Measurements from ENCODE around the gene RPN2. TPM values are rescaled to one million over a fixed set of nuclear protein-coding genes. Genes with fewer than 3 reads are reported as not detected.
A peak's percentile ranks its signal among the peaks of the same experiment; 100 is the strongest.

The RPN2 gene
- total RNA-seq, 4 donors from 2014 or later = 89.7 to 125 (median 111) TPM

DNA sequence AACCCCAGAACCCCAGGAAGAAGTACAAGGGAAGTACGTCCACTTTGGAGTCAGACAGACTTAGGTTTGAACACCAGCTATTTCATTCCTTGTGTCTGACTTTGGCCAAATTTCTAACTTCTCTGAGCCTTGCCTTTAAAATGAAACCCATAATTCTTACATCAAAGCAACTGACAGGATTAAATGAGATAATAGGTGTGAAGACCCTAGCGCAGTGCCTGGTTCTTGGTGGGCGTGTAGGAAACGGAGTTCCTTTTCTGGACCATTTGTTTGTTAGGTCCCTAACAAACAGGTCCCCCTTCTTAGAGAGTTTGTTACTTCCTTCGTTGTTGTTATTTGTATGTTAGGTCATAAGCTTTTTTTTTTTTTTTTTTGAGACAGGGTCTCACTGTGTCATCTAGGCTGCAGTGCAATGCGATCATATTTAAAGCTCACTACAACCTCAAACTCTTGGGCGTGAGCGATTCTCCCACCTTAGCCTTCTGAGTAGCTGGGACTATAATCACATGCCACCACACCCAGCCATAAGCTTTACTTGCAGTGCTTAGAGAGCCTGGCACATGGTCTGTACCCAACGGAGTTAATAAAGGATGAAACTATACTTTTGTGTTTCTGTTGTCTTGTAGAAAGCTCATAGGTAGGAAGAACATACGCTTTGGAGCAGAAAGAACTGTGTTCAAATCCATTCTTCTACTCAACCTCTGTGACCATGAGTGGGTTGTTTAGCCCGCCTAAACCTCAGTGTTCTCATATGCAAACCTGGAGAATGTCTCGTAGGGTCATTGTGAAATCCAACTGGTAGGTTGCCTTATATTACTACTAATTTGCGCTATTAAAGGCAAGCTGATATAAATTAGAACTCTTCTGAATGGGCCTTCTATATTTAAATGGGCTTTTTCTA, 22.0 kb downstream of the RPN2 start:
- intact Hi-C loops (cut with DNase I) = loop anchor here (5.0 kb wide), 1 partner anchor 41 kb away; no protein-coding TSS in a partner anchor
- H3K4me1 ChIP-seq = peaks cover 13 to 47% (median 27%) of the 10 kb centered on the region in 4 donors
- no peak for DNase-seq (ENCODE audit: extremely low spot score)
- peaks cover 30 to 68% (median 57%) of the 10 kb centered on the region in 4 donors for H3K36me3 ChIP-seq
- no peak overlapping the region for H3K4me3 ChIP-seq
- peak overlapping the region; percentile 64 to 81 (median 76) for H3K27ac ChIP-seq (replicated peaks in 1 of 4)
- H3K27me3 ChIP-seq = no peaks in the 10 kb centered on the region
- no peak for TF ChIP-seq POLR2A (IDR thresholded peaks at IDR 0.05; ENCODE audit: low read depth)
- TF ChIP-seq EP300 (IDR thresholded peaks at IDR 0.05) = no peak
- TF ChIP-seq, protein P1, sequence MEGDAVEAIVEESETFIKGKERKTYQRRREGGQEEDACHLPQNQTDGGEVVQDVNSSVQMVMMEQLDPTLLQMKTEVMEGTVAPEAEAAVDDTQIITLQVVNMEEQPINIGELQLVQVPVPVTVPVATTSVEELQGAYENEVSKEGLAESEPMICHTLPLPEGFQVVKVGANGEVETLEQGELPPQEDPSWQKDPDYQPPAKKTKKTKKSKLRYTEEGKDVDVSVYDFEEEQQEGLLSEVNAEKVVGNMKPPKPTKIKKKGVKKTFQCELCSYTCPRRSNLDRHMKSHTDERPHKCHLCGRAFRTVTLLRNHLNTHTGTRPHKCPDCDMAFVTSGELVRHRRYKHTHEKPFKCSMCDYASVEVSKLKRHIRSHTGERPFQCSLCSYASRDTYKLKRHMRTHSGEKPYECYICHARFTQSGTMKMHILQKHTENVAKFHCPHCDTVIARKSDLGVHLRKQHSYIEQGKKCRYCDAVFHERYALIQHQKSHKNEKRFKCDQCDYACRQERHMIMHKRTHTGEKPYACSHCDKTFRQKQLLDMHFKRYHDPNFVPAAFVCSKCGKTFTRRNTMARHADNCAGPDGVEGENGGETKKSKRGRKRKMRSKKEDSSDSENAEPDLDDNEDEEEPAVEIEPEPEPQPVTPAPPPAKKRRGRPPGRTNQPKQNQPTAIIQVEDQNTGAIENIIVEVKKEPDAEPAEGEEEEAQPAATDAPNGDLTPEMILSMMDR (IDR thresholded peaks at IDR 0.05) = no peak
- TF ChIP-seq POLR2AphosphoS5 (IDR thresholded peaks at IDR 0.05) = no peak
- 97% methylated on average over 13 of the region's 13 CpGs for WGBS
- no peaks in the 10 kb centered on the region for H3K9me3 ChIP-seq

DNA sequence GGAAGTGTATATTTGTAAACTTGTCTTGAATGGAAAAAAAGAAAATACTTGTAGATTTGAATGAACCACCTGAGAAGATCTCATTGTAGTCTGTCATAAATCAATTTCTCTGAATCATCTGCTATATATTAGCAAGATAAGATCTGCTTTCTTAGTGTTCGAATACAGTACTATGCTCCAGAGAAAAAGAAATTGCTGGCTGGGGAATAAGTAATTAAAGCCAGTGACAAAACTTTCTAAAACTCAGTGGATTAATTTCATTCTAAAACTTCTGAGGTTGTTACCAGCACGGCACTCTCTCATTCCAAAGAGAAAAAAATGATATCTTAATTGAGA, 22.7 kb downstream of the RPN2 start:
- 34% methylated on average over 2 of the region's 2 CpGs for WGBS
- H3K4me1 ChIP-seq = peaks cover 13 to 49% (median 30%) of the 10 kb centered on the region in 4 donors
- H3K9me3 ChIP-seq = no peaks in the 10 kb centered on the region
- peaks cover 30 to 73% (median 59%) of the 10 kb centered on the region in 4 donors for H3K36me3 ChIP-seq
- H3K27ac ChIP-seq (replicated peaks in 1 of 4) = peak overlapping the region; percentile 64 to 81 (median 76)
- TF ChIP-seq EP300 (IDR thresholded peaks at IDR 0.05) (no peak), POLR2AphosphoS5 (IDR thresholded peaks at IDR 0.05) (no peak), POLR2A (IDR thresholded peaks at IDR 0.05; ENCODE audit: low read depth) (no peak)
- TF ChIP-seq, protein P1 (IDR thresholded peaks at IDR 0.05) = no peak
- peak overlapping the region in 2 of 4 donors; percentile 12 to 21 for H3K4me3 ChIP-seq
- DNase-seq (ENCODE audit: extremely low spot score) = no peak
- intact Hi-C loops (cut with DNase I) = loop anchor here (5.0 kb wide), 1 partner anchor 41 kb away; no protein-coding TSS in a partner anchor
- no peaks in the 10 kb centered on the region for H3K27me3 ChIP-seq

DNA sequence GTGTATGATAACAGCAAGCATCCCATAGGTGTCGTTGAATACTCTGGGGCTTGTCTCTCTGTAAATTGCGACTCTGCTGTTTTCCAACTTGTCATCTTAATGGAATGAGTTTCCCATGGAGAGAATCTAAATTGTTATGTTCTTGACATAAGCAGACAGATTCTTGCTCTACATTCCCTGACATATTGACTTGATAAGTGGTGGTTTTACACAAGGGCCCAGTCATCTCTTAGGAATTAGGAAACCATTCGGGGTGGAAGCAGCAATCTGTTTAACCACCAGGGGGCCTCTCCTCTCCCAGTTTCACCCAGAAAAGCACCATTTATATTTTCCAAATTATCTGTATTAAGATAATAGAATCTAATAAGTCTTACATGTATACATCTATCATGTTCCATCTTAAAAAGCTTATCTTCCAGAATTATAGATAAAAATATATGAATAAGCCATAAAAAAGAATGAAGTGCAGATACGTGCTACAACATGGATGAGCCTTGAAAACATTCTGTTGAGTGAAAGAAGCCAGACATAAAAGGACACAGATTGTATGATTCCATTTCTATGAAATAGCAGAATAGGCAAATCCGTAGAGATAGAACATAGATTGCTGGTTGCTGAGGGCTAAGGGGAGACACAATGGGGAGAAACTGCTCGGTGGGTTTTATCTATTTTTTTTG, 23.3 kb downstream of the RPN2 start:
- H3K36me3 ChIP-seq = peaks cover 35 to 79% (median 65%) of the 10 kb centered on the region in 4 donors
- H3K27ac ChIP-seq (replicated peaks in 1 of 4) = peak overlapping the region; percentile 64 to 81 (median 76)
- TF ChIP-seq POLR2AphosphoS5 (IDR thresholded peaks at IDR 0.05) (peak in 1 of 2 donors; percentile 51), POLR2A (IDR thresholded peaks at IDR 0.05; ENCODE audit: low read depth) (no peak)
- TF ChIP-seq, protein P1 (IDR thresholded peaks at IDR 0.05) = peak; percentile 83 to 87 (median 84)
- intact Hi-C loops (cut with DNase I) = loop anchor here (5.0 kb wide), 1 partner anchor 40 kb away; no protein-coding TSS in a partner anchor
- H3K4me3 ChIP-seq = peak overlapping the region in 2 of 4 donors; percentile 12 to 21
- H3K27me3 ChIP-seq = no peaks in the 10 kb centered on the region
- peaks cover 13 to 47% (median 30%) of the 10 kb centered on the region in 4 donors for H3K4me1 ChIP-seq
- WGBS = 51% methylated on average over 6 of the region's 6 CpGs
- DNase-seq (ENCODE audit: extremely low spot score) = no peak
- no peaks in the 10 kb centered on the region for H3K9me3 ChIP-seq

DNA sequence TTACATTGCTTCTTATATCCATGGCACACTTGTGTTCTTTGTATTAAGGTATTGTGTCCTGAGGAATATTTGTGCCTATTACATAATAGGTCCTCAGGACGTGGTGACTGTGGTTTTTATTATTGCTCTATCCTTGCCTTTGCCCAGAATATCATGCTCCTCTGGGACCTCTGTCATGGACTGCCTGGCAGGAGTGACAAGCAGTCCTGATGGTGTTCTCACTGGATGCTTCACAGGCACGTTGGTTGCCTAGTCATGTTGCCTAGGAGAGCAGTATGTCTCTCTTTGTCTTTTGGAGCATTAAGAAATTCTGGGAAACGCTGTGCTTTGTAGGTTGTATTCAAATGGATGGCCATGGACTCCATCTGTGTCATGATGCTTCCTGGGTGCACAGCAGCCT, 24.9 kb downstream of the RPN2 start:
- no peaks in the 10 kb centered on the region for H3K9me3 ChIP-seq
- H3K4me1 ChIP-seq = peaks cover 13 to 44% (median 30%) of the 10 kb centered on the region in 4 donors
- H3K4me3 ChIP-seq = no peak overlapping the region
- intact Hi-C loops (cut with DNase I) = loop anchor here (5.0 kb wide), 1 partner anchor 38 kb away; no protein-coding TSS in a partner anchor
- DNase-seq (ENCODE audit: extremely low spot score) = no peak
- peaks cover 42 to 84% (median 76%) of the 10 kb centered on the region in 4 donors for H3K36me3 ChIP-seq
- no peak overlapping the region for H3K27ac ChIP-seq (replicated peaks in 1 of 4)
- TF ChIP-seq POLR2A (IDR thresholded peaks at IDR 0.05; ENCODE audit: low read depth) = no peak
- TF ChIP-seq, protein P1 (IDR thresholded peaks at IDR 0.05) = no peak
- no peak for TF ChIP-seq EP300 (IDR thresholded peaks at IDR 0.05)
- no peak for TF ChIP-seq POLR2AphosphoS5 (IDR thresholded peaks at IDR 0.05)
- 85% methylated on average over 2 of the region's 3 CpGs for WGBS
- no peaks in the 10 kb centered on the region for H3K27me3 ChIP-seq
